Fibroblast of the aortic adventitia (primary cell): ENCODE results near the gene TRIML1. TPM values are rescaled to one million over a fixed set of nuclear protein-coding genes. Genes with fewer than 3 reads are reported as not detected.

ENCODE experiments used
- DNase-seq: peaks from one replicate; pipeline ENCODE4 v3.0.0-alpha.2; 2010; ENCODE audit warnings: low read depth
- H3K4me3 ChIP-seq: 2 replicates; pipeline ENCODE4 v1.5.1; 2011; ENCODE audit warnings: low read depth, mild to moderate bottlenecking, control low read depth, low read length, moderate library complexity
- total RNA-seq: library from RNA; depleted of rRNA; stranded (reverse); fragments of >200 nt; gene quantifications from 2 replicates; pipeline ENCODE4 v1.2.3, GENCODE V29; 2012; ENCODE audit warnings: low replicate concordance
- TF ChIP-seq, protein P1 (sequence below): IDR thresholded peaks from 2 replicates; pipeline ENCODE4 v1.5.1; 2011; ENCODE audit warnings: mild to moderate bottlenecking, low read length, control low read depth, inconsistent platforms; ENCODE audit not compliant: insufficient read depth

Gene TRIML1
- total RNA-seq, 1 donor: not detected

DNA sequence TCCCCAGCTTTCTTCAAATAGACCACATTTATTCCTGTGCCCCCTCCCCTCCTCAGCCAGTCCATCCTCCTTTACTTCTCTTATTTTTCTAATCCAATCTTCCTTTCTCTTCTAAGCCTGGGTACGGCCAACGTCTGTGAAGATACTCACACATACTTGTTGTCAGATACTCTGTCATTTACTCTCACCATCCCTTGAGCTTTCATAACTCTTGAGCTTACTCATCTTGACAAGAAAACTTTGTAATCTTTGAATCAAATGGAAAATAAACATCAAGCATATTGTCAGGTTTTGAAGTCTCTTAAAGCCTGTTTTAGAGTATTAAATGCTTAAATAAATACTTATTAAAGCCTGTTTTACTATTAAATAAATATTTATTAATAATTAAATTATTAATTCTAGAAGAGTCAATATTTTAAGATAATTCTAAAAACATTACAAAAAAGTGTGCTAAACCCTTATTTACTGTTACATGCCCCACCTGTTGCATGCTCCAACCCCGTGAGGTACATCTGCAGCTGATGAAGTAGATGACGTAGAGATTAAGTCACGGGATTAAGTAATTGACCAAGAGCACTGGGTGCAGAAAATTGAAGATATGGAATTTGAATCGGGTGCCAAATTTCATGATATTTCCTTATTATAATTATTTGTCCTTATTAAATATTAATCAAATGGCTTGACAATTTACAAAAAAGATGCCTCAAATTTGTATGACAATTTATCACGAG lies 28.3 kb upstream of the TRIML1 start:
- no peak overlapping the region for H3K4me3 ChIP-seq
- DNase-seq: no peak
- TF ChIP-seq, protein P1, sequence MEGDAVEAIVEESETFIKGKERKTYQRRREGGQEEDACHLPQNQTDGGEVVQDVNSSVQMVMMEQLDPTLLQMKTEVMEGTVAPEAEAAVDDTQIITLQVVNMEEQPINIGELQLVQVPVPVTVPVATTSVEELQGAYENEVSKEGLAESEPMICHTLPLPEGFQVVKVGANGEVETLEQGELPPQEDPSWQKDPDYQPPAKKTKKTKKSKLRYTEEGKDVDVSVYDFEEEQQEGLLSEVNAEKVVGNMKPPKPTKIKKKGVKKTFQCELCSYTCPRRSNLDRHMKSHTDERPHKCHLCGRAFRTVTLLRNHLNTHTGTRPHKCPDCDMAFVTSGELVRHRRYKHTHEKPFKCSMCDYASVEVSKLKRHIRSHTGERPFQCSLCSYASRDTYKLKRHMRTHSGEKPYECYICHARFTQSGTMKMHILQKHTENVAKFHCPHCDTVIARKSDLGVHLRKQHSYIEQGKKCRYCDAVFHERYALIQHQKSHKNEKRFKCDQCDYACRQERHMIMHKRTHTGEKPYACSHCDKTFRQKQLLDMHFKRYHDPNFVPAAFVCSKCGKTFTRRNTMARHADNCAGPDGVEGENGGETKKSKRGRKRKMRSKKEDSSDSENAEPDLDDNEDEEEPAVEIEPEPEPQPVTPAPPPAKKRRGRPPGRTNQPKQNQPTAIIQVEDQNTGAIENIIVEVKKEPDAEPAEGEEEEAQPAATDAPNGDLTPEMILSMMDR: no peak

DNA sequence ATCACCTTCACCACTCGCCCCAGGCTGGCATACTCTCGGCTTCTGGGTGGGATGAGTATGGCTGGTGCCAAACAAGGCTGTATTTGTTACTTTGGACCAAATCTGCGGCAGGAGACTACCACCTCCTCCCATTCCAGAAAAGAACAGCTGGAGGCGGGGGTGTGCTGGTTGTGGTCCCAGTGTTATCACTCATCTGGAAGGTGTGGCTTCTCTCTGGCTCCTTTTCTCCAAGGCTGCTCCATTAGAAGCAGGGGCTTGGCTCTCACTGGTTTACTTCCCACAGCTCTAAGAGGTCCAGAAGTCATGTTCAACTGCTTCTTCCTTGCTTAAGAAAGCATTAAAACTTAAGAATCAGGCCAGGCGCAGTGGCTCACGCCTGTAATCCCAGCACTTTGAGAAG lies 27.3 kb upstream of the TRIML1 start:
- no peak overlapping the region for H3K4me3 ChIP-seq
- TF ChIP-seq, protein P1: no peak
- no peak for DNase-seq

DNA sequence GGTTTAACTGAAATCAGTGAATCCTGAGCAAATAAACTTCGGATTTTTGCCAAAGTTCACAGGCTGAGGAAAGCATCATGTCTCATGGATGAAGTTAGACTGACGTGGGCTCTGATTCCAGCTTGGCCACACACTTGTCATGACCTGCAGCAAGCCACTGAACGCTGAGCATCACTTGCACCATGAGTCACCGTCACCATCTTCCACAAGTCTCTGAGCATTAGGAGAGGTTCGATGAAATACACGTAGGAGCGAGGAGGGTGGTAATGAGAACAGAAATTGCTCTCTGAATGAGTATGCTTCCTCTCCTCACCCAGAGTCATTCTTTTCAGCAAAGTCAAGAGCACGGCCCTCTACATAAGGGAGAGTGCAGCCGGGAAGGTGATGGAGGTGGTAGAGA lies 26.1 kb upstream of the TRIML1 start:
- DNase-seq: no peak
- no peak overlapping the region for H3K4me3 ChIP-seq
- TF ChIP-seq, protein P1: no peak

DNA sequence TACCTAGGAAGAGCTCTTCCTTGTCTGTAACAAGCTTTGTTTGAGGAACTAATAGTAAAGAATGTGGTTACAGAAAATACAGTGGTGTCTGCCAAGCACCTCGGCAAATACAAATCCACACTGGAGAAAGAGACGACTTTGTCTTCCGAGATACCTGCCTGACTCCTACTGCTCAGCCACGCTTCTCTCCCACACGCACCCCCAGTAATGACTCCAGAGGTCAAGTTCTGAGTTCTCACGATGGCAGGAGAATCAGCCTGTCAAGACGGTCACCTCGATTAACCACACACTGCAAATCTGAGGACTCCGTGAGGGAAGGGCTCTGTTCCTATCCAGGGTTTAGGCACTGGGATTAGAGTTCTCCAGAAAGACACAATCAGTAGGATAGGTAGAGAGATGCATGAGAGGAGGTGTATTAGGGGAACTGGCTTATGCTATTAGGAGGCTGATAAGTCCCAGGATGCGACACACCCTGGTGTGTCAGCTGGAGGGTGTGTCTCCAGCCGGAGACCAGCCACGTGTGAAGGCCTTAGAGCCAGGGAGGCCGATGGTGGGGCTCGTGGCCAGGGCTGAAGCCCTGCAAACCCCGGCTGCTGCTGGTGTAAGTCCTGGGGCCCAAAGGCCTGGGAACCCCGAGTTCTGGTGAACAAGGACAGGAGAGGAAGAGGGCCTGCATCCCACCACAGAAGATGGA lies 21.5 kb upstream of the TRIML1 start:
- TF ChIP-seq, protein P1: no peak
- no peak for DNase-seq
- H3K4me3 ChIP-seq: no peak overlapping the region

DNA sequence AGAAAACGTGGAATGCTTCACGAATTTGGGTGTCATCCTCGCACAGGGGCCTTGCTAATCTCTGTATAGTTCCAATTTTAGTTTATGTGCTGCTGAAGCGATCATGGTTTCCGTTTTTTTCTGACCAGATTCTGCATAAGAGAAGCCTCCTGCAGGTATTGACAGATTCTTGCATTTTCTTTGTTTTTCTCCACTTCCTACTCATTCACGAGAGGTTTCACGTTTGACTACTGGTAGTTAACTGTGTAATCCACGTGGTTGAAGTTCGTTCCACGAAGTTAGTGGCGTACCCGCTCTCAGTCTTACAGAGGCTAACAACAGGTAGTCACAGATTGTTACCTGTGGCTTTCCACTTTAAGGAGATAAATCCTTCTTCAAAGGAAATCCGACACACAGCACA lies 17.7 kb upstream of the TRIML1 start:
- TF ChIP-seq, protein P1: no peak
- H3K4me3 ChIP-seq: no peak overlapping the region
- DNase-seq: no peak

DNA sequence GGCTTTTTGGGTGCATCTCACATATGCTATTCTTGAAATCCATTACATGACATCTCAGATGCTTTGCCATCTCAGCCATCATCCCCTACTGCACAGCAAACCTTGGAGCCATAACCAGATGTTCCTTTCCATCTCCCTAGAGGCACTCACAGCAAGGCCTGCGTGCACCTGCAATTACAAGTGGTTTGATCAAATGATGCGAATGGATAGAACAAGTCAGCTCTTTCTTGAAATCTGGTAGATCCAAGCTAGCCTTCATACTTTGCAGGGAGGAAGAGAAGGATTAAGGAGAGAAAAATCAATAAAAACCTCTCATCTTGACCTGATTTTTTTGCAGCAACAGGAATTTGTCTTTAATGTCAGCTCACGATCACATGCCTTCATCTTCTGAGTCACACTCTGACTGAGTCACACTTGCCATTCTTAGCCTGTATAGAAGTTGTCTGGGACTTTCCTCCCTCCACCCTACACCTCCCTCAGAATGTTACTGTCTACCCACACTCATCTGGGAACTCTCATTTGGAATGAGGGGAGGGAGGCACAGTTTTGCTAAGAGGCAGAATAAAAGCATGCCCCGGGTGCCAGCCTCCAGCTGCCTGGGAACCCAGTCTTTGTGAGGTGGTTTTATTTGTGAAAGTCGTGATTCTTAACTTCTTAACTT lies 11.9 kb upstream of the TRIML1 start:
- H3K4me3 ChIP-seq: no peak overlapping the region

More for the DNA sequence above, 11.9 kb upstream of the TRIML1 start:
- TF ChIP-seq, protein P1: no peak
- DNase-seq: no peak
